ENCODE measurements around the gene SPOCK3. TPM values are rescaled to one million over a fixed set of nuclear protein-coding genes. Genes with fewer than 3 reads are reported as not detected.

Gene SPOCK3
- total and polyA plus RNA-seq, 2 experiments from 2014 or later, result 1.6 to 4.1 TPM

DNA sequence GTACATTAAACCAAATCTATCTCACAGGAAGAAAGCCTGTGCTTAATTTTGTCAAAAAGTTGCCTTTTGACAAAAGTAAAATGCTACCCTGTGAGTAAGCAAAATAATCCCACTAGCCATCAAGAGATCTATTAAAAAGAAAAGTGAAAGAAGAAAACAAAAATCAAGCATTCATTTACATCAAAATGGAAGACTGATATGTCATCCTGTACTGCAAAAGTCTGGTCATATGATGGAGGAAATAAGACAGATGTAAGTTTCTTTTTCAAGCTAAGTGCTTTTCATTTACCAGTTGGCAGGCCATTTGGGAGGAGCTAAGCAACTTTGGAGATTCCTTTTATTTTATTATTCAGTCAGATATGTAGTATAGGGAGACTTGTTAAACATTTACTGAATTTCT lies 387.4 kb downstream of the SPOCK3 start:
- no peaks in the 10 kb centered on the region for H3K4me1 ChIP-seq (ENCODE audit: insufficient read depth)
- no peaks in the 10 kb centered on the region for H3F3A ChIP-seq (replicated peaks; ENCODE audit: low read depth)
- H3K9me3 Mint-ChIP-seq, result peaks cover 27% of the 10 kb centered on the region
- H3K27me3 ChIP-seq (ENCODE audit: insufficient read depth), result no peaks in the 10 kb centered on the region
- TF ChIP-seq CREB1 (CRISPR knock-in tag; IDR thresholded peaks at IDR 0.05; ENCODE audit: low read depth) (no peak), NANOG (IDR thresholded peaks at IDR 0.05; ENCODE audit: borderline replicate concordance) (no peak), ETS1 (IDR thresholded peaks at IDR 0.05) (no peak), ZNF114 (CRISPR knock-in tag; IDR thresholded peaks at IDR 0.05) (no peak), EZH2 (IDR thresholded peaks at IDR 0.05; ENCODE audit: low read depth, unreplicated experiment) (no peak), POLR2AphosphoS5 (IDR thresholded peaks at IDR 0.05; ENCODE audit: low read depth) (no peak), CTCF (conservative IDR thresholded peaks at IDR 0.05; ENCODE audit: low read depth in 2 of 2) (no peak), EZH2phosphoT487 (IDR thresholded peaks at IDR 0.05; ENCODE audit: unreplicated experiment) (no peak), ZNF331 (CRISPR knock-in tag; IDR thresholded peaks at IDR 0.05; ENCODE audit: low read depth) (no peak)
- TF ChIP-seq, protein P1, sequence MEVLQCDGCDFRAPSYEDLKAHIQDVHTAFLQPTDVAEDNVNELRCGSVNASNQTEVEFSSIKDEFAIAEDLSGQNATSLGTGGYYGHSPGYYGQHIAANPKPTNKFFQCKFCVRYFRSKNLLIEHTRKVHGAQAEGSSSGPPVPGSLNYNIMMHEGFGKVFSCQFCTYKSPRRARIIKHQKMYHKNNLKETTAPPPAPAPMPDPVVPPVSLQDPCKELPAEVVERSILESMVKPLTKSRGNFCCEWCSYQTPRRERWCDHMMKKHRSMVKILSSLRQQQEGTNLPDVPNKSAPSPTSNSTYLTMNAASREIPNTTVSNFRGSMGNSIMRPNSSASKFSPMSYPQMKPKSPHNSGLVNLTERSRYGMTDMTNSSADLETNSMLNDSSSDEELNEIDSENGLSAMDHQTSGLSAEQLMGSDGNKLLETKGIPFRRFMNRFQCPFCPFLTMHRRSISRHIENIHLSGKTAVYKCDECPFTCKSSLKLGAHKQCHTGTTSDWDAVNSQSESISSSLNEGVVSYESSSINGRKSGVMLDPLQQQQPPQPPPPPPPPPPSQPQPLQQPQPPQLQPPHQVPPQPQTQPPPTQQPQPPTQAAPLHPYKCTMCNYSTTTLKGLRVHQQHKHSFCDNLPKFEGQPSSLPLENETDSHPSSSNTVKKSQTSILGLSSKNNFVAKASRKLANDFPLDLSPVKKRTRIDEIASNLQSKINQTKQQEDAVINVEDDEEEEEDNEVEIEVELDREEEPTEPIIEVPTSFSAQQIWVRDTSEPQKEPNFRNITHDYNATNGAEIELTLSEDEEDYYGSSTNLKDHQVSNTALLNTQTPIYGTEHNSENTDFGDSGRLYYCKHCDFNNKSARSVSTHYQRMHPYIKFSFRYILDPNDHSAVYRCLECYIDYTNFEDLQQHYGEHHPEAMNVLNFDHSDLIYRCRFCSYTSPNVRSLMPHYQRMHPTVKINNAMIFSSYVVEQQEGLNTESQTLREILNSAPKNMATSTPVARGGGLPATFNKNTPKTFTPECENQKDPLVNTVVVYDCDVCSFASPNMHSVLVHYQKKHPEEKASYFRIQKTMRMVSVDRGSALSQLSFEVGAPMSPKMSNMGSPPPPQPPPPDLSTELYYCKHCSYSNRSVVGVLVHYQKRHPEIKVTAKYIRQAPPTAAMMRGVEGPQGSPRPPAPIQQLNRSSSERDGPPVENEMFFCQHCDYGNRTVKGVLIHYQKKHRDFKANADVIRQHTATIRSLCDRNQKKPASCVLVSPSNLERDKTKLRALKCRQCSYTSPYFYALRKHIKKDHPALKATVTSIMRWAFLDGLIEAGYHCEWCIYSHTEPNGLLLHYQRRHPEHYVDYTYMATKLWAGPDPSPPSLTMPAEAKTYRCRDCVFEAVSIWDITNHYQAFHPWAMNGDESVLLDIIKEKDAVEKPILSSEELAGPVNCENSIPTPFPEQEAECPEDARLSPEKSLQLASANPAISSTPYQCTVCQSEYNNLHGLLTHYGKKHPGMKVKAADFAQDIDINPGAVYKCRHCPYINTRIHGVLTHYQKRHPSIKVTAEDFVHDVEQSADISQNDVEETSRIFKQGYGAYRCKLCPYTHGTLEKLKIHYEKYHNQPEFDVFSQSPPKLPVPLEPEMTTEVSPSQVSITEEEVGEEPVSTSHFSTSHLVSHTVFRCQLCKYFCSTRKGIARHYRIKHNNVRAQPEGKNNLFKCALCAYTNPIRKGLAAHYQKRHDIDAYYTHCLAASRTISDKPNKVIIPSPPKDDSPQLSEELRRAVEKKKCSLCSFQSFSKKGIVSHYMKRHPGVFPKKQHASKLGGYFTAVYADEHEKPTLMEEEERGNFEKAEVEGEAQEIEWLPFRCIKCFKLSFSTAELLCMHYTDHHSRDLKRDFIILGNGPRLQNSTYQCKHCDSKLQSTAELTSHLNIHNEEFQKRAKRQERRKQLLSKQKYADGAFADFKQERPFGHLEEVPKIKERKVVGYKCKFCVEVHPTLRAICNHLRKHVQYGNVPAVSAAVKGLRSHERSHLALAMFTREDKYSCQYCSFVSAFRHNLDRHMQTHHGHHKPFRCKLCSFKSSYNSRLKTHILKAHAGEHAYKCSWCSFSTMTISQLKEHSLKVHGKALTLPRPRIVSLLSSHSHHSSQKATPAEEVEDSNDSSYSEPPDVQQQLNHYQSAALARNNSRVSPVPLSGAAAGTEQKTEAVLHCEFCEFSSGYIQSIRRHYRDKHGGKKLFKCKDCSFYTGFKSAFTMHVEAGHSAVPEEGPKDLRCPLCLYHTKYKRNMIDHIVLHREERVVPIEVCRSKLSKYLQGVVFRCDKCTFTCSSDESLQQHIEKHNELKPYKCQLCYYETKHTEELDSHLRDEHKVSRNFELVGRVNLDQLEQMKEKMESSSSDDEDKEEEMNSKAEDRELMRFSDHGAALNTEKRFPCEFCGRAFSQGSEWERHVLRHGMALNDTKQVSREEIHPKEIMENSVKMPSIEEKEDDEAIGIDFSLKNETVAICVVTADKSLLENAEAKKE (CRISPR knock-in tag; IDR thresholded peaks at IDR 0.05), result no peak
- peaks cover 4% of the 10 kb centered on the region; the same call in 2 of the 3 replicates for H3K4me1 Mint-ChIP-seq
- H3K27ac ChIP-seq (ENCODE audit: low read depth), result no peak overlapping the region
- ATAC-seq, result no peak
- no peaks in the 10 kb centered on the region for H3K9me2 ChIP-seq (ENCODE audit: insufficient read depth)
- peaks cover 16% of the 10 kb centered on the region for H3K36me3 Mint-ChIP-seq (ENCODE audit: low read depth)
- peak overlapping the region; percentile 26 for H3K27ac Mint-ChIP-seq
- H3K4me2 ChIP-seq, result 0 out of 2 replicates have a peak overlapping the region, but pooled peaks have one; percentile 11
- H3K36me3 ChIP-seq (ENCODE audit: insufficient read depth), result peaks cover 11% of the 10 kb centered on the region; the same call in 1 of the 2 replicates
- H2AFZ ChIP-seq, result no peak overlapping the region
- H3K4me3 ChIP-seq, result no peak overlapping the region
- H3K79me2 ChIP-seq (replicated peaks; ENCODE audit: insufficient read depth), result no peaks in the 10 kb centered on the region
- H3K4me3 Mint-ChIP-seq, result no peak overlapping the region
- H4K20me1 ChIP-seq (replicated peaks; ENCODE audit: insufficient read depth), result no peaks in the 10 kb centered on the region
- peaks cover 2% of the 10 kb centered on the region for H3K27me3 Mint-ChIP-seq (ENCODE audit: insufficient read depth, low read depth, poor library complexity)
- no peak for DNase-seq (ENCODE audit: low spot score)

All from GM23338 (cell line).